Measurements from ENCODE around the gene LRRC46.

DNA sequence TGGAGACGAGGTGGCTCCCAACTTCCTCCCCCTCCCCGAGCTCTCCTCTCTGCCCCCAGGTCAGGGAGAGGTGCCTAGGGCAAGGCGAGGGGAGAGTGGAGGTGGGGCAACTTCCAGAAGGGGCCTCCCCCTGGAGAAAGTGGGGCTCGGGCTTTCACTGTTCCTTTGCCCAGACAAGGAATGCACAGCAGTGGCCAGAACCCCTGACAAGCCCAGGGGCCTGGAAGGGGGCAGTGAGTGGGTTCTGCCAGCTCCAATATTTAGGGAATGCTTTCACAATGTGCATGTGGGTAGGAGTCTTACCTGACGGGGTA lies 52.9 kb downstream of the LRRC46 start:
- no peak for TF ChIP-seq EZH2 (optimal IDR thresholded peaks at IDR 0.05; ENCODE audit: low read depth, low read length)
- TF ChIP-seq, protein P1, sequence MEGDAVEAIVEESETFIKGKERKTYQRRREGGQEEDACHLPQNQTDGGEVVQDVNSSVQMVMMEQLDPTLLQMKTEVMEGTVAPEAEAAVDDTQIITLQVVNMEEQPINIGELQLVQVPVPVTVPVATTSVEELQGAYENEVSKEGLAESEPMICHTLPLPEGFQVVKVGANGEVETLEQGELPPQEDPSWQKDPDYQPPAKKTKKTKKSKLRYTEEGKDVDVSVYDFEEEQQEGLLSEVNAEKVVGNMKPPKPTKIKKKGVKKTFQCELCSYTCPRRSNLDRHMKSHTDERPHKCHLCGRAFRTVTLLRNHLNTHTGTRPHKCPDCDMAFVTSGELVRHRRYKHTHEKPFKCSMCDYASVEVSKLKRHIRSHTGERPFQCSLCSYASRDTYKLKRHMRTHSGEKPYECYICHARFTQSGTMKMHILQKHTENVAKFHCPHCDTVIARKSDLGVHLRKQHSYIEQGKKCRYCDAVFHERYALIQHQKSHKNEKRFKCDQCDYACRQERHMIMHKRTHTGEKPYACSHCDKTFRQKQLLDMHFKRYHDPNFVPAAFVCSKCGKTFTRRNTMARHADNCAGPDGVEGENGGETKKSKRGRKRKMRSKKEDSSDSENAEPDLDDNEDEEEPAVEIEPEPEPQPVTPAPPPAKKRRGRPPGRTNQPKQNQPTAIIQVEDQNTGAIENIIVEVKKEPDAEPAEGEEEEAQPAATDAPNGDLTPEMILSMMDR (IDR thresholded peaks at IDR 0.05; ENCODE audit: low read length), result no peak

Data from MM.1S (cell line).